HG03060 (cell line): ENCODE measurements around the gene KLF7.

Source experiments
- ATAC-seq: cut with Tn5 transposase; IDR thresholded peaks from one replicate; pipeline ENCODE4 v1.9.1; 2021; ENCODE audit warnings: low read depth, moderate number of reproducible peaks; ENCODE audit not compliant: unreplicated experiment

The KLF7 gene

DNA sequence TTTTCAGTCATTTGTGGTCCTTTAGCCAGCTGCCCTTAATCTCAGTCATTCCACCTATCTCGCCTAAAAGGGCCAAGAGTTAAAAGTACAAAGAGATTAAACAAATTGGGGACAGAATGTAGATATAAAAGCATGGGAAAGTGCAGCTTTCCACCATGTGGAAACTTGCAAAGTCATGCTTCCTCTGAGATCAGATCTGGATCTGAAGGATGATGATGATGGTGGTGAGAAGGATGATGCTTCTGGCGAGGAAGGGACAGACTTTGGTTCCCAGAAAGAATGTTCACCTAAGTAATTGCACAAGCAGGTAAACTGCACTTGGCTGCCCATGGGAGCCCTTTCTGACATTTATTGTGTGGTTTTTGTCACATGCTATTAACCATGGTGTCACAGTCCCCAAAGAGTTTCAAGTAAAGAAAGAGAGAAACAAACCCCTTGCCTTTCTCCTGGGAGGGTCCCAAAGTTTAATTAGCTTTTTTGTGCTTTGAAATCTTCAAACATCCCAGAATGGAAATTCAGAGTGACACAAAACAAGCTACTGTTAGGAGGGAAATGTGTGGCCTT, 34.7 kb downstream of the KLF7 start:
- no peak for ATAC-seq

- ATAC-seq, result no peak
Observed at GRCh38 chr2:207129821-207130220, 35.9 kb downstream of the KLF7 start.

GRCh38 chr2:207128867-207129266, 36.9 kb downstream of the KLF7 start:
- ATAC-seq, result no peak

DNA sequence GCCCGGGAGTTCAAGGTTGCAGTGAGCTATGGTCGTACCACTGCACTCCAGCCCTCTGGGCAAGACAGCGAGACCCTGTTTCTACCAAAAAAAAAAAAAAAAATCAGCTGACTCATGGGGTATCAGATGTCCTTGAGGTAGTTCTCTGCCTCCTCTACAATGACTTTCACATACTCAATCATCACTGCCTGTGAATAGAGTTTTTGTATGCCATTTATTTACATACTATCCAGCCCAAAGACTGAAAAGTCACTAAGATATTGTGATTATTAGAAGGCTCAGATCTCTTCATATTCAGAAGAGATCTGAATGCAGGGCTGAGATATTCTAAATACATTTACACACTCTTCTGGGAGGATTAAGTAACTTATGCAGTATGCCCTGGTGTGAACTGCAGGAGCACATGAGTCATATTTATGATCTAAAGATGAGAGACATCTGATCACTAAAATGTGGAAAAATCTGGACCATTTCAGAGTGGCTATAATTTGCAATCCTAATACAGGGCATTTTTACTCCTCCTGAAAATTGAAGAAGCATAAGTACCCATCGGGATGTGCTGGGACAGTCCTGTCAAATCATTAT, 38.9 kb downstream of the KLF7 start:
- no peak for ATAC-seq

DNA sequence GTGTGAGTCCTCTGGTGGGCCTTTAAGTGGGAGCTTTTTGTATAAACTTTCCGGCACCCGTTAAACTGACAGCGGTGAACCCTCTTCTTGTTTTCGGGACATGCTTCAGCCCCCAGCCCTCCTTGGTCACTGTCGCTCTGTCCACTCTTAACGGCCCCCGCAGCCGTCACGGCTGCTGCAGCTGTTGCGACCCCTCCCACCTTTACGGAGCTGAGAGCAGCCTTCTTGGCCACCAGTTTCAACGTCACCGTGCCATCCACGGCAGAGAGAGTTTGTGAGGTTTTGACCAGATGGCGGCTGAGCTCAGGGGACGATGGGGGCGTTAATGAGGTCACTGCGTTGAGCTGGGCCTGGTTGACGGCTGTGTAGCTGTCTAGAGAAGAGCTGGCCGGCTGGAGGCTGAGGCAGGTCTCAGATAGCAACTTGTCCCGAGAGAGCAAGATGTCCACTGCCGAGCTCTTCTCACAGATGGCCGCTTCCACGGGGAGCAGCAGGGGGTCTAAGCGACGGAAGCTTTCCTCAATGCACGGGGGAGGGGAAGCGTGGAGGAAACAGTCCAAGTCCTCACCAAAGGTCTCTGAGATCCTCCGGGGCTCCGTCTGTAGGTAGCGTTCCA, 41.9 kb downstream of the KLF7 start:
- ATAC-seq, result no peak

GRCh38 chr2:207123335-207123744, 42.4 kb downstream of the KLF7 start:
- no peak for ATAC-seq

GRCh38 chr2:207122651-207123334, 43.0 kb downstream of the KLF7 start:
- no peak for ATAC-seq

GRCh38 chr2:207121784-207122183, 44.0 kb downstream of the KLF7 start:
- ATAC-seq, result no peak

DNA sequence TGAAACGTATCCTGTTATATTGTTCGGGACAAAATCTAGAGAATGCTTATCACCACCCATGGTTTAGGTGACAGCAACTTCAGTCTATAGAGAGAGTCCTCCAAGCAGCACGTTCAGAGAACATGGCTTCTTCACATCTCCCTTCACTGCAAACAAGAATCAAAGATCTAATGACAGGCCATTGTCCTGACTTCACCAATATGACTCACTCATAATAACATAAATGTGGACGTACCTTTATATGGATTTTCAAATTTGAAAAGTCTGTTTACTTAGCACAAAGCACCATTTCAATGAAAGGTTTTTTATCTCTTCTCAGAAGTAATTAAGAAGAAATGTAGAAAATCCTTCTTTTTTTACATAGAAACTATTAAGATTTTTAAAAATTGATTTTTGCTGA, 46.7 kb downstream of the KLF7 start:
- no peak for ATAC-seq

DNA sequence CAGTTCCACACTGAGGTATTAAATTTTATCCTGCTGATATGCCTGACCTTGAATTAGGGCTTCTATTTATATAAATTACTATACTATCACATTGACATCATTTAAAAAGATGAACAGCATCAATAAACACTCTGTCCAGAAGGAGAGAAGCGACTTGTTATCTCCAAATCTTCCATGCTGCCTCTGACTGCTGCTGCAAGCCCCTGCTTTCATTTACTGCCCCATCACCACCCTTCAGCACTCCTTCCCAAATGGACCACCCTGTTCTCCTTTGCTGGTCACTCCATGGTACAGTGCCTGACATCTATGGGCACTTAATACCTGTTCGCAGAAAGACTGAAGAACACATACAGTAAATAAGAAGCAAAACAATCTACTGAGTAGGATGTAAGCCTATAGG, 48.1 kb downstream of the KLF7 start:
- ATAC-seq, result no peak

- ATAC-seq, result no peak
Observed at GRCh38 chr2:207115715-207116364, 49.9 kb downstream of the KLF7 start.

DNA sequence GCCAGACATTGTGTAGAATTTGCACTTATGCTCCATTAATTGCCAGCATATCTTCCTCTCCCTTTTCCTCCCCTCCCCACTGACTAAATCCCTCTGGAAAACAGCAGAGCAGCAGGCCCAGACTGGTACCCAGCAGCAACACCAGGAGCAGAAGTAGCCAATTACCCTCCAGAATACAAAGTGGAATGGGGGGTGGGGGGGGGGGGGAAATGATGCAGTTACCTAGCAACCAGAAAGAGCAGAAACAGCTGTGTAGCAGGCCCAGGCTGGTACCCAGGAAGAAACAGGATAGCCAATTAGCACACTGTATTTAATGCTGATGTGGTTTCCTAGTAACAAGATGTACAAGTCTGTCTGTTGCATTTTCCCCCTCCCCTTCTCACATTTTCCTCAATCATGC, 52.3 kb downstream of the KLF7 start:
- ATAC-seq, result no peak

DNA sequence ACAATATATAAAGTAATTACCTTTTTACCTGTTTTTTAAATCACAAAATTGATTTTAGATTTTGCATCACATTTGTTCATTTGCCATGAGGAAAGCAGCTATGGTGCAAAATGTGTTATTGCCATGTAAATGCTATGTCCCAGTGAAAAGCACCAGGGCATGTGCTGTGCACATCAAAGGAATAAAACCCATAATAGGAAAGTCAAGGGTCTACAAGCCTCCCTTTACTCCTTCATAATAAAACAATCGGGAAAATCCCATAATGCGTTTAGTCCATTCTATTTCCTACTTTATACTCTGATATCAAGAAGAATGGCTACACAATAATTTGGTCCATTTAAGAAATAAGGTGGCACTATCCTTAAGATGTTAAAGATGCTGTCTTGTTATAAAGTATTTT, 53.0 kb downstream of the KLF7 start:
- ATAC-seq, result no peak

DNA sequence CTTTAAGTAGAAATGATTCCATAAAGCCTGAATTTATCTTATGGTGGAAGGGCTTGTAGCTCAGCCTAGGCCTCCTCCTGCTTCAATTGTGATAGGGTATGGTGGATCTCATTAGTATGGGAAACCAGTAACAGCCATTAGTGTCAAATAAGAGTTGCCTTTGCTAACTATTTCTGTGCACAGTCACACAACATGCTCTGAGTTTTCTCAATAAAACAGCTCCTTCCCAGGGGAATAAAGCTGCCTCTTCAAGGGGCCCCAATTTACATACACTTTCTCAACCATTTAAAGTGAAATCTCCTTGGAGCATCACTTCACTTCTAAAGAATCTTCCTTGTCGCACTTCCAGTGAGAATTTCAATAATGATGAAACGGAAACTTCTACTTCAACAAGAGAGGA, 53.4 kb downstream of the KLF7 start:
- ATAC-seq, result no peak

GRCh38 chr2:207111757-207112156, 54.0 kb downstream of the KLF7 start:
- ATAC-seq, result no peak

- no peak for ATAC-seq
Observed at GRCh38 chr2:207110715-207111114, 55.0 kb downstream of the KLF7 start.

GRCh38 chr2:207110310-207110709, 55.4 kb downstream of the KLF7 start:
- ATAC-seq, result no peak

DNA sequence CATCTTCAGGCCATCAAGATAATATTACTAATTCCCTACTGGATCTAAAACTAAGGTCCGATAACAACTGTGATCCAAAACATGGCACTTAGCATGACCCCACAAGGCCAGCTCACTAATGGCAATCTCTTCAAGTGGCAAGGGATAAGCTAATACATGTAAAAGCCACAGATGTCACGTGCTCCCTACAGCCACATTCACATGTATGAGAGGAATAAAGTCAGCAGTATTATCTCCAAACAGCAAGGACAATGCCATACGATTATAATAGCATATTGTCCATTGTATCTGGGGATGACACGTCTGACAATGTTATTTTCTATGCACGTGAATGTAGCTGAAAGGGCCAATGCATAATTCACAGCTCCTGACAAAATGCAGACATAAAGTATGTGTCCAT, 56.0 kb downstream of the KLF7 start:
- no peak for ATAC-seq

- no peak for ATAC-seq
Observed at GRCh38 chr2:207108440-207108839, 57.3 kb downstream of the KLF7 start.

DNA sequence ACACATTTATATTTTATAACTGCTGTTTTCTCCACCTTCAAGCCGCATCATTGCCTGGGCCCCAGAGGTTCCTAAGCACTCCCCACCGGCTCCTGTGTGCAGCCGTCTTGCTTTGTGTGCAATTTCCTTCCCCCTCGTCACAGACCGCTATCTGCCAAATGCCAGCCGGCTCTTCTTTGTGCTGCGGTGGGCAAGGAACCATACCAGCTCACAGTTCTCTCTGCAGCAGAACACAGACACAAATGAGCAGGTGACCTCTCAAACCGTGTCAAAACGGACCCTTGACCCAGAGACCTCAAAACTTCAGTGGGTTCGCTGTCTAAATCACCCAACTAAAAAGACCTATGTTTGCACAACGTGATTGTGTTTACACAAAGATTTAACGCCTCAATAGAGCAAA, 58.2 kb downstream of the KLF7 start:
- no peak for ATAC-seq

DNA sequence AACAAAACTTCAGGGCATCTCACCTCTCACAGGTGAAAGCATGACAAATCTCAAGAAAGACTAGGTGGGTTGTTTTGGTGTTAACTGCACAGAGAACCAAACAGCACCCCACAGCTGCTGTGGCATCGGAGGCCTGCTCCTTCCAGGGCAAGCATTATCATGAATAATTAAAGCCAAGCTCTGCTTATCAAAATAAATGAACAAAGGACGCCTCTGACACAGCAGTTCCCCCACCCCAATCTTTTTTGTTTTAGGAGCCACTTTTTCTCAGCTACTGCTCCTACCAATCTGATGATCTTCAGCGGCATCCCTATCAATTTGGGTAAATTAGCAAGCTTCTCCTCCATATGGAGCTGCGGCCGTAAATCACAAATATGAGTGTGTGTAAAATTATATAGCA, 58.6 kb downstream of the KLF7 start:
- ATAC-seq, result no peak
